ACC112 (cell line): ENCODE measurements around the gene HS2ST1.
"Not testable (repeated sequence)": the region's sequence is repeated elsewhere in the genome, so short reads cannot be mapped to it uniquely, and the experiment has no call there.

Experiments used
- H2AFZ ChIP-seq: fragments of 200-600 bp; sonication (generic); one replicate; pipeline ENCODE4 v1.6.0; 2017; ENCODE audit warnings: antibody characterized with exemption, low read length; ENCODE audit not compliant: unreplicated experiment
- H3K27ac ChIP-seq: fragments of 200-600 bp; sonication (generic); 2 replicates; pipeline ENCODE4 v1.5.1; 2014; ENCODE audit warnings: low read depth, mild to moderate bottlenecking, antibody characterized with exemption, low read length, moderate library complexity
- H3K27me3 ChIP-seq: fragments of 200-600 bp; sonication (generic); 2 replicates; pipeline ENCODE4 v1.6.1; 2014; ENCODE audit warnings: mild to moderate bottlenecking, antibody characterized with exemption, low read length, moderate library complexity, mixed read lengths; ENCODE audit not compliant: insufficient read depth
- H3K36me3 ChIP-seq: fragments of 200-600 bp; sonication (generic); 2 replicates; pipeline ENCODE4 v1.6.1; 2016; ENCODE audit warnings: mild to moderate bottlenecking, antibody characterized with exemption, low read length, moderate library complexity, mixed read lengths; ENCODE audit not compliant: insufficient read depth
- H3K4me1 ChIP-seq: fragments of 200-600 bp; sonication (generic); one replicate; pipeline ENCODE4 v1.6.1; 2016; ENCODE audit warnings: low read length, mixed read lengths; ENCODE audit not compliant: insufficient read depth, unreplicated experiment, control insufficient read depth
- H3K4me3 ChIP-seq: fragments of 200-600 bp; sonication (generic); 2 replicates; pipeline ENCODE4 v1.5.1; 2014; ENCODE audit warnings: mild to moderate bottlenecking, low read depth, low read length
- H3K79me2 ChIP-seq: fragments of 200-600 bp; sonication (generic); one replicate; pipeline ENCODE4 v1.6.0; 2016; ENCODE audit warnings: low read length; ENCODE audit not compliant: control insufficient read depth, unreplicated experiment, insufficient read depth

Gene HS2ST1

DNA sequence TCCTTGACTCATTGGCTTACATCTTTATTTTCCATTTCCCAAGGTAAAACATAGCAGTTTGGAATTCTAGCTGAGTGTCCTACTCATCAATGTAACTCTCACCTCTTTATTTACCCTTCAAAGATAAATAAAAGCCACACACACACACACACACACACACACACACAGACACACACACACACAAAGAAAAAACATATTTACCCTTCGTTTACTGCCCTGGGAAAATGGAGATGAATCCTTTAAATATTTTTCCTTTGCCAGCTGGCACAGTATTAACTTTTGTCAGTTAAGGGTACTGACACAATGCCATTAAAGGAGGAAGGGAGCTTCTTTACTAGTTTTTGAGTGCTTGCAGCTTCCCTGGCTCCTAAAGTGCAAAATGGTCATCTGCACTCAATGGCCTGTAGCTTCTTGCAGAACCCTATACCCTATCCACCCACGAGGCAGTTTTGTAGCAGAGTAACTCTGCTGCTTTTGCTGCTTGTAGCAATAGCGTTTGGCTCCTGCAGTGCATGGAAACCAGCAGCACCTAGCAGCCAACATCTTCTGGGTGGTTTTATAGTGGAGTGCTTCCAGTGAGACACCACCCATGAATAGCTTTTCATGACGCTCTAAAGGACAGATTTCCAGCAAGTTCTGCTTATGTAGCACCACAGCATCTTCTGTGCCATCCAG, 103.7 kb downstream of the HS2ST1 start:
- no peaks in the 10 kb centered on the region for H3K27me3 ChIP-seq
- no peaks in the 10 kb centered on the region; the same call in 1 of the 2 replicates for H3K36me3 ChIP-seq
- H3K79me2 ChIP-seq: no peaks in the 10 kb centered on the region
- no peaks in the 10 kb centered on the region for H3K4me1 ChIP-seq
- no peak overlapping the region for H3K4me3 ChIP-seq
- H3K27ac ChIP-seq: no peak overlapping the region
- no peak overlapping the region for H2AFZ ChIP-seq

DNA sequence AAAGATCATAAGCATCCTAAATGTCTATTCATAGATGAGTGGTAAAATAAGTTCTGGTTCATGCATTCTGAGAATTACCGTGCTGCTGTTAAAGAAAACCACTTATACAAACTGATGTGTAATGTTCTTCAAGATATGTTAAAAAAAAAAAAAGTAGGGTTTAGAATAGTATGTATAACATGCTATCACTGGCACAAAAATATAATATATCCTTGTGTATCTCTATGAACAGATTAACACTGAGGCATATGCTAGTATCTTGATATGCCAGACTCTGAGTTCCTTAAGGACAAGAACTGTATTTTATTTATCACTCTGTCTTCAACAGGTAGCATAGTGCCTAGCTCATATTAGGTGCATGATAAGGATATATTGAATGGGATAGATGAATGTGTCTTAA, 108.9 kb downstream of the HS2ST1 start:
- Histone ChIP-seq H3K79me2 (no peaks in the 10 kb centered on the region), H3K4me1 (no peaks in the 10 kb centered on the region), H2AFZ (no peak overlapping the region), H3K4me3 (no peak overlapping the region), H3K27ac (no peak overlapping the region), H3K36me3 (no peaks in the 10 kb centered on the region), H3K27me3 (no peaks in the 10 kb centered on the region)

GRCh38 chr1:87024936-87025540, 110.6 kb downstream of the HS2ST1 start:
- Histone ChIP-seq H3K27me3 (no peaks in the 10 kb centered on the region), H3K79me2 (no peaks in the 10 kb centered on the region), H3K27ac (no peak overlapping the region), H3K4me3 (no peak overlapping the region), H2AFZ (no peak overlapping the region), H3K4me1 (no peaks in the 10 kb centered on the region), H3K36me3 (no peaks in the 10 kb centered on the region)

DNA sequence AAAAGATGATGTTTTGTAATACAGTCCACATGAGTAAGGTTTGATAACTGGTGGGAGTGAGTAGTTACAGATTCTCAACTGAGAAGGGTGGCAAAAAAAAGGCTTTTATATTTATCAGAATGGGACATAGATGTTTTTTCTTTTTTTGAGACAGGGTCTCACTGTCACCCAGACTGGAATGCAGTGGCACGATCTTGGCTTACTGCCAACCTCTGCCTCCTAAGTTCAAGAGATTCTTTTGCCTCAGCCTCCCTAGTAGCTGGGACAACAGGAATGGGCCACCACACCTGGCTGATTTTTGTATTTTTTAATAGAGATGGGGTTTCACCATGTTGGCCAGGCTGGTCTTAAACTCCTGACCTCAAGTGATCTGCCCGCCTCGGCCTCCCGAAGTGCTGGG, 113.1 kb downstream of the HS2ST1 start:
- not testable (repeated sequence) for H3K79me2 ChIP-seq, H3K4me3 ChIP-seq, H2AFZ ChIP-seq, H3K27me3 ChIP-seq, H3K27ac ChIP-seq, H3K4me1 ChIP-seq, H3K36me3 ChIP-seq

DNA sequence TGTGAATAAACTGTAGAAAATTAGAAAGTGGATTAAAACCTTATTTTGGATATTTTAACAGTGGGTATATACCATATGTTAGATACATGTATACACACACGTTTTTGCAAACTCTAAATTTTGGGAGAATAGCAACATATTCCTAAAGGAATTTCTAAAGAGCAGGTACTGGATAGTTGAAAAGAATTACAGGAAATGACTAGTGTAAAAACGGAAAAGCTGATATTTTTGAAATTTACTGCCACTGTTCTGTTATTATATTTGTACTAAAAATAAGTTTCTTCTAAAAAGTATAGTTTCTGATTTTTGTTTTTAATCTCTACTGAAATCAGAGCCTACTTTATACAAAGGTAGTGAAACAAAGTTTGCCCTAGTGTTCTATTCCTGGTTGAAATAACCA, 114.1 kb downstream of the HS2ST1 start:
- no peaks in the 10 kb centered on the region for H3K36me3 ChIP-seq
- no peak overlapping the region for H2AFZ ChIP-seq
- no peak overlapping the region for H3K27ac ChIP-seq
- H3K4me1 ChIP-seq: no peaks in the 10 kb centered on the region
- H3K4me3 ChIP-seq: no peak overlapping the region
- no peaks in the 10 kb centered on the region for H3K79me2 ChIP-seq
- H3K27me3 ChIP-seq: no peaks in the 10 kb centered on the region

DNA sequence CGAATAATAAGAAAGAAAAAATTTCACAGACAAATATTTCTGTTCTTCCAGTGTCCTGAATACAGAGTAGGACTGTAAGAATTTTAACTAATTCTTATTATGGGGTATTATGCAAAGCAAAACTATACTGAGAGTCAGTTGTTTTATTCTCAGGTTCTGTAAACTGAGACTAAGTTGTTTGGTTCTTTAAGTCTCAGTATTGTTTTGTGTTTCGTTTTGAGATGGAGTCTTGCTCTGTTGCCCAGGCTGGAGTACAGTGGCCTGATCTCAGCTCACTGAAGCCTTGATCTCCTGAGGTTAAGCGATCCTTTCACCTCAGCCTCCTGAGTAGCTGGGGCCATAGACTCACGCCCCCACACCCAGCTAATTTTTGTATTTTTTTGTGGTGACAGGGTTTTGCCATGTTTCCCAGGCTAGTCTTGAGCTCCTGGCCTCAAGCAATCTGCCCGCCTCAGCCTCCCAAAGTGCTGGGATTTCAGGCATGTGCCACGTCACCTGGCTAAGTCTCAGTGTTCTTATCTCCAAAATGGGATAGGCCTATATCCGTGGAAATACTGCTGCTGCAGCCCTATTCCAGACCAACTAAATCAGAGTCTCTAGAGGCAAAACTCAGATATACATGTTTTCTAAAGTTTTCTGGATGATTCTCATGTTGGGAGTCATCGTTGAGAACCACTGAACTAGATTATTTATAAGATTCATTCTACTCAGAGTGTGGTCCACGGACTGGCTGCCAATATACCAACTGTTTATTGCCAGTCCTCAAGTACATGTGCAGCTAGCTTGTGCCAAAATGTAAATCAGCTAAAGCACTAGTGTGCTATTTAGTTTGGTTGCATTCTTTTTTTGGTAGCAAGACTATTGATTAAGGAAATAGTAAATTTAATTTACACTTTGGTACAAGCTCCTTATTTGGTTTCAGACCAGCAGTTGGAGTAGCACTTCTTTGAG, 116.6 kb downstream of the HS2ST1 start:
- Histone ChIP-seq H3K36me3 (no peaks in the 10 kb centered on the region), H3K27ac (no peak overlapping the region), H3K79me2 (no peaks in the 10 kb centered on the region), H3K4me3 (no peak overlapping the region), H2AFZ (no peak overlapping the region), H3K4me1 (no peaks in the 10 kb centered on the region), H3K27me3 (no peaks in the 10 kb centered on the region)

GRCh38 chr1:87034351-87034750, 119.9 kb downstream of the HS2ST1 start:
- no peaks in the 10 kb centered on the region for H3K36me3 ChIP-seq
- H3K4me1 ChIP-seq: no peaks in the 10 kb centered on the region
- H2AFZ ChIP-seq: no peak overlapping the region
- H3K27ac ChIP-seq: no peak overlapping the region
- no peaks in the 10 kb centered on the region for H3K79me2 ChIP-seq
- no peaks in the 10 kb centered on the region for H3K27me3 ChIP-seq
- H3K4me3 ChIP-seq: no peak overlapping the region

DNA sequence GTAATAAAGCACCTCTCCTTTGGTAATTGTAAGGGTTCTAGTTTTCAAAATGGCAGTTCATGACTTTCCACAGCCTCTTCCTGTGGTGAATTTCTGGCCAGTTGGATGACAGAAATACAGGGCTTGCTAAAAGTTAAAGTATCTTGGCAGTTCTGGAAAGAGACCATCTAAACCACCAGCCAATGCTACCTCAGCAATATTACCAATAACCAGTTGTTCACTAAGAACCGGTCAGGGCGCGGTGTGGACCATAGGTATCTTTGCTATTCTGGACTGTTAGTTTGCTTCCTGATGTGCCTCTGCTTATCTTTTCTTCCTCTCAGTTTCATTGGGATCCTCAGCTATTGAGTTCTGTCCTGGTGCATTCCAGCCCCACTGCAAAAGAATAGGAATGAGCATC, 124.7 kb downstream of the HS2ST1 start:
- Histone ChIP-seq H3K27me3 (no peaks in the 10 kb centered on the region), H3K4me3 (no peak overlapping the region), H3K27ac (no peak overlapping the region), H2AFZ (no peak overlapping the region), H3K4me1 (no peaks in the 10 kb centered on the region), H3K79me2 (no peaks in the 10 kb centered on the region), H3K36me3 (no peaks in the 10 kb centered on the region)

GRCh38 chr1:87042111-87042811, 127.8 kb downstream of the HS2ST1 start:
- Histone ChIP-seq H3K36me3 (no peaks in the 10 kb centered on the region), H3K27ac (no peak overlapping the region), H3K27me3 (no peaks in the 10 kb centered on the region), H2AFZ (no peak overlapping the region), H3K79me2 (no peaks in the 10 kb centered on the region), H3K4me1 (no peaks in the 10 kb centered on the region), H3K4me3 (no peak overlapping the region)

DNA sequence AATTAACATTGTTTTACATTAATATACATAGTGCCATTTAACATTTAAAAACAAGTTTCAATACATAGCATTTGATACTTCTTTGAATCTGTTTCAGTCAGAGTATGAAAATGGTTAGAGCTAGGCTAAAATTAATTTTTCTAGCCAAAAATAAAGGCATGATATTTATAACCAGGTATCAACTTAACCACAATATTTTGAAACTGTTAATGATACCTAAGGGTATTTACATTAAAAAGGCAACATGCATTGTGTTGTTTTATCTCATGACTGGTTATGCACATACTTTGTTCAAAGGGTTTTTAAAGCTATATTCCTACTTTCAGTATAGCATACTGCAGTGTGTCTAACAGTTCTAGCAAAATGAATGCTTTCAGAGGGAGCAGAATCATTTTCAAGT, 130.0 kb downstream of the HS2ST1 start:
- Histone ChIP-seq H3K27me3 (no peaks in the 10 kb centered on the region), H3K79me2 (no peaks in the 10 kb centered on the region)

More for the DNA sequence above, 130.0 kb downstream of the HS2ST1 start:
- H3K36me3 ChIP-seq: no peaks in the 10 kb centered on the region
- no peak overlapping the region for H2AFZ ChIP-seq
- H3K27ac ChIP-seq: no peak overlapping the region
- no peaks in the 10 kb centered on the region for H3K4me1 ChIP-seq
- H3K4me3 ChIP-seq: no peak overlapping the region
